Neural progenitor cell (in vitro differentiated cells): ENCODE results near the gene SLC17A6.

Experiments used
- EZH2phosphoT487 ChIP-seq: fragments of 200-600 bp; sonication (generic); IDR thresholded peaks from 2 replicates; pipeline ENCODE4 v1.6.1; 2017; ENCODE audit warnings: antibody characterized with exemption
- TF ChIP-seq, protein P1 (sequence below): fragments of 200-600 bp; sonication (generic); IDR thresholded peaks from 2 replicates; pipeline ENCODE4 v1.5.1; 2017; ENCODE audit warnings: antibody characterized with exemption, mild to moderate bottlenecking

DNA sequence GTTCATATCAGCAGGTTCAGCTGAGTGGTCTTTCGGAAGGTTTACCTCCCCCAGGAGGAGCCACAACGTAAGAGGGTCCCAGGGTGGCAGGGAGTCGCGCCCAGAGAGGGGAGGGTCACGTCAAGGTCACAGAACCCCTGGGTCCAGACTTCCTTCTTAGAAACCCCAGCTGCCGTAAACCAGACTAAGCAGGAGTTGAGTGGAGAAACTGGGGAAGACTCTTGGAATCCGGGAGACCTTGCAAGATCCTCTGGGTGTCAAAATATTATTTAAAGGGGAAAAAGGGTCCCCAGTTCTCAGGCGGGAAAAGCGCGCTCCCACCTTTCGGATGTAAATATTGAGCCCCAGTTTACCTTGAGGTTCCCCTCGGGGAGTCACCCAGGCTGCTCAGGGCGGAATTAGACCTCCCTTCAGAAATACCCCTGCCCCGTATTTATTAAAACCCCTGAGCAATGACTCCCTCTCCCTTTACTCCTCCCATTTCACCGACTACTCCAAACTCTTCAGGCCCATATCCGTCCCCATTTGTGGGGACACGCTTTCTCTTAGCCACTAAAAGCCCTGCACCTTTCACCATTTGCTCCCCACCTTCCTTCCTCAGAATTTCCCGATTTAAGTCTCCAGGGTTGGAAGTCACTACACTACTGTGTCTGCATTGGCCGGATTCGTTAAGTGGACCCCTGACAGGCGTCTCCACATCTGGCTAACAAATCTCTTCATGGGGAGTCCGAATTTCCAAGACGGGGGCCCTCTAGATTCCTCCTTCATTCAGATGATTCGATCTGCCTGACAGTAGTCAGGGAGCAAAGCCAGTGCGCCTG is 4.2 kb downstream of the SLC17A6 start:
- TF ChIP-seq, protein P1, sequence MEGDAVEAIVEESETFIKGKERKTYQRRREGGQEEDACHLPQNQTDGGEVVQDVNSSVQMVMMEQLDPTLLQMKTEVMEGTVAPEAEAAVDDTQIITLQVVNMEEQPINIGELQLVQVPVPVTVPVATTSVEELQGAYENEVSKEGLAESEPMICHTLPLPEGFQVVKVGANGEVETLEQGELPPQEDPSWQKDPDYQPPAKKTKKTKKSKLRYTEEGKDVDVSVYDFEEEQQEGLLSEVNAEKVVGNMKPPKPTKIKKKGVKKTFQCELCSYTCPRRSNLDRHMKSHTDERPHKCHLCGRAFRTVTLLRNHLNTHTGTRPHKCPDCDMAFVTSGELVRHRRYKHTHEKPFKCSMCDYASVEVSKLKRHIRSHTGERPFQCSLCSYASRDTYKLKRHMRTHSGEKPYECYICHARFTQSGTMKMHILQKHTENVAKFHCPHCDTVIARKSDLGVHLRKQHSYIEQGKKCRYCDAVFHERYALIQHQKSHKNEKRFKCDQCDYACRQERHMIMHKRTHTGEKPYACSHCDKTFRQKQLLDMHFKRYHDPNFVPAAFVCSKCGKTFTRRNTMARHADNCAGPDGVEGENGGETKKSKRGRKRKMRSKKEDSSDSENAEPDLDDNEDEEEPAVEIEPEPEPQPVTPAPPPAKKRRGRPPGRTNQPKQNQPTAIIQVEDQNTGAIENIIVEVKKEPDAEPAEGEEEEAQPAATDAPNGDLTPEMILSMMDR: no peak
- no peak for TF ChIP-seq EZH2phosphoT487
